GM18519 (cell line): Measurements from ENCODE around the gene TREM1.

Experiments used
- ATAC-seq: cut with Tn5 transposase; IDR thresholded peaks from one replicate; pipeline ENCODE4 v1.9.1; 2021; ENCODE audit warnings: mild to moderate bottlenecking, moderate library complexity; ENCODE audit not compliant: unreplicated experiment, low FRiP score

The TREM1 gene

DNA sequence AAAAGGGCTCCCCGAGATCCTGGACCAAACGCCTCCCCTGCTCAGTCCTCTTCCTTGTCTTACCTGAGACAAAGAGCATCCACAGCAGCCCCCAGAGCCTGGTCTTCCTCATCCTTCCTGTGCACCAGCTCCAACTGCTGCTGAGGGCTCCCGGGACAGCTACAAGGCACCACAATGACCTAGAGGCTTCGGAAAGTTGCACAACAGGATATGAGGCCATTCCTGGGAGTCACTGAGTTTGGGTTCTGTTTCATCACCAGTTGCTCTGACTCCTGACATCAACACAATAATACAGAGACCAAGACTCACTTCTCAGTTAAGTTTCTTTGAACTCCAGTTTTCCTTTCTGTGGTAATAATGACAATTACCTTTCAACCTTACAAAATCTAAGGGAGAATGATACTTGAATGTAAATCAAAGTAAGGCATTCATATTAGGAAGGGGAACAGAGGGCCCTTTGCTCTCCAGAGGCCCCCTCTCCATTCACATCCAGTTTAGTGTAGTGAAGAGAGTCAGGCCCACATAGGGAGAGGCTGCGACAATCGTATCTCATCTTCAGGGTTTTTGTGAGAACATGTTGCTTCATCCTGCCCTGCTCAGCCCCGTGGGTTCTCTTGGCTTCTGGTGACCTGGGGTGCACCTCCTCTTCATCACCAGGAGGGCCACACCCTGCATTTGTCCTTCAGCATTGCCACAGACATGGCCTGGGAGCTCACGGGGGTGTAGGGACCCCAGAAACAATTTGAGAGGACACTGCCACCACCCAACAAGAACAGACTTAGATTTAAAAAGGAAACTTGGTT is at the start of gene TREM1:
TSS of gene TREM1 (minus strand) at position 139 of the 803 bp plus-strand sequence. CDS start at position 112, 27 bp downstream.
- no peak for ATAC-seq

DNA sequence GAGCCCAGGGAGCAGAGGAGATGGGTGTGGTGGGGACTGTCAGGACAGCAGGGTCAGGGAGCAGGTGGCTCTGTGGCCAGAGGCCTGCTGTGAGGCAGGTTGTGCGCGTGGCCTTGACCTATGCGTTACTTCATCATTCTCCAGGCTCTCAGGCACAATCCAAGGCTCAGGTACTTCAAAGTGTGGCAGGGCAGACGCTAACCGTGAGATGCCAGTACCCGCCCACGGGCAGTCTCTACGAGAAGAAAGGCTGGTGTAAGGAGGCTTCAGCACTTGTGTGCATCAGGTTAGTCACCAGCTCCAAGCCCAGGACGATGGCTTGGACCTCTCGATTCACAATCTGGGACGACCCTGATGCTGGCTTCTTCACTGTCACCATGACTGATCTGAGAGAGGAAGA is 49.5 kb upstream of the TREM1 start:
- no peak for ATAC-seq

DNA sequence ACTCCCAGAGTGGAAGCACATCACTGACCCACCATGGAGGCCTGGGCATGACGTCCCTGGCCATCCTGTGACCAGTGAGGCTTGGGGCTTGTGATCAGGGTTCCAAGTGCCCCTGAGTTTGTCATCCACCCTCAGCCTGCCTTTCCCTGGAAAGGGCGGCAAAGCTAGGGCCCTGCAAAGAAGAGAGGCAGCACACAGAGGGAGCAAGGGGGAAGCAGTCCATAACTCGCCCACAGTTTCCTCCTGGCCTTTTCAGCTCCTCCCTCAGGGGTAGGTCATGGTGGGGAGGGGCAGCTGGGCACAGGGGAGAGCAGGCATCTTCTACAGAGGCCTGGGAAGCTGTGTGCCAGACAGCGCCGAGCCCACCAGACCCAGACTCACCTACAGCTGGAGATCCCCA is 48.8 kb upstream of the TREM1 start, which contains the start of gene NCR2:
TSS of gene NCR2 (plus strand) at position 313 of the 400 bp plus-strand sequence. CDS start 269 bp downstream, outside the sequence.
- no peak for ATAC-seq

DNA sequence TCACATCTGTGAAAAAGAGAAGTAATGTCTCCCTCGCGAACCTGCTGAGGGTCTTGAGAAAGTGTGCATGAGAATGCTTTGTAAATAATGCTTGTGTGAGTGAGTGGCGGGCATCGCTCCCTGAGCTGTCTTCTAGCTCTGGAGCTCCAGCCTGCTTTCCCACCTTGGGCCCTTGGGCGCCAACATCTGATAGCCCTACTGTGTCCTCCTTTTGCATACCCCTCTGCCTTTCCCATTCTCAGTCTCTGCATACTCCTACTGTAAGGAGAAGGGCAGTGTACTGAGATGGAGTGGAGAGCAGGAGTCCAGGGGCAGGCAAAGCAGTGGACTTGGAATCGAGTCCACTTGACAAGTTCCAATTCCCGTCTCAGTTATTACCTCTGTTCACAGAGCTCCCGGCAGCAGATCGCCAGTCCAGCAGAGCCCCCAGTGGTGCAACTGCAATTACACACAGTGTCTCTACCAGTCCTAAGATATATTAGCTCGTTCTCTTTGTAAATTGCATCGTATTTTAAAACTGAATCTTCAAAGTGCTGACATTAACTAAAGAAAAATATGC is 48.1 kb upstream of the TREM1 start:
- no peak for ATAC-seq

DNA sequence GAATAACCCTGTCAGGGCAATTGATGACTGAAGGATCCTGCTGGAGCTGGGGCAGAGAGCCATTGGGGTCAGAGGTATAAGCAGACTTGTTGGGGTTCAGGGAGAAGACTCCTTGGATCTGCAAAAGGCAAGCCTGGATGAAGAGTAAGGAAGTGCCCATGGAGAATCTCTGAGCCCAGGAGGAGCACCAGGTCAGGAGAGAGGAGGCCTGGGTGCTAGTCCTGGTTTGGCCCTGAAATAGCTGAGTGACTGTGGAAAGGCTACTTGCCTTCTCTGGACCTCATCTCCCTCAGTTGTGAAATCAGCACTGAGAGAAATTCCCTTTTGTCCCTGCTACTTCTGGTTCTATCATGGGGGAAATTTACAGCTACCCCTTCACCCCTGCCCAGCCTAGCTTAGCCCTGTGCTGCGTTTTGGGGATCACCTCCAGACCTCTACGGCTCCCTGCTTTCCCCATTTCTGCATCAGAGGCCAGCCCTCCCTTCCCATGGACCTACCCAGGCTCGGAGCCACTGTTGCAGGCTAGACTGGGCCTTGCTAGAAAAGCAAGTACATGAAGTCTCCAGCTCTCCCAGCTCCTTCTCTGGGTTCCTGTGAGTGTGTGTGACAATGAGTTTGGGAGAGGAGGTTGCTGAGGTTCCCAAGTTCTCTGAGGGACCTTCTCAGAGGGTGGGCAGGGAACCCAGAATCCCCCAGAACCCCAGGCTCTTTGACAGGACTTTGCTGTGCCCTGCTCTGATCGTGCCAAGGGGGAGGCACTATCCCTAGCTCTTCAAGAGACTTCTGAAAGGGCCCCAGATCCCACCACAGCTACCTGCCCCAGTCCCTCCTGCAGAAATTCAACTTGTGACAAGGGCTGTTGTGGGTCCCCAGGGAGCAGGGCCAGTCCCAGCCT is 46.6 kb upstream of the TREM1 start:
- ATAC-seq = no peak

DNA sequence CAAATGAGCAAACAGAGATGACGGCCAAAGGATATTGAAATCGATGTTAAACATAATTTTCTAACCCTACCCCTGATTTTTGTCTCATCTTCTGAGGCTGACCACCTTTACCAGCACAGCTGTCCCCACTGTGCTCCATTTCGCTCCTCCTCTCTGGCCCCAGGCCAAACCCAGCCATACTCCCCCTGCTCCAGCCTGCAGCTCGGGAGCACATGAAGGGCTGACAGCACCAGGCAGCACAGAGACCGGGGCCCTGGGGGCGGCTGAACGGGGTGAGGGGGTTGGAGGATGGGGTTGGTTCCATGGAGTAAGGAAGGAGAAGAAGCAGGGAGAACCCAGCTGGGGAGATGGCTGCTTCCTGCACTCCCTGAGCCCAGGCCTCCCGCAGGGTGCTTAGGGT is 45.8 kb upstream of the TREM1 start:
- ATAC-seq = no peak

DNA sequence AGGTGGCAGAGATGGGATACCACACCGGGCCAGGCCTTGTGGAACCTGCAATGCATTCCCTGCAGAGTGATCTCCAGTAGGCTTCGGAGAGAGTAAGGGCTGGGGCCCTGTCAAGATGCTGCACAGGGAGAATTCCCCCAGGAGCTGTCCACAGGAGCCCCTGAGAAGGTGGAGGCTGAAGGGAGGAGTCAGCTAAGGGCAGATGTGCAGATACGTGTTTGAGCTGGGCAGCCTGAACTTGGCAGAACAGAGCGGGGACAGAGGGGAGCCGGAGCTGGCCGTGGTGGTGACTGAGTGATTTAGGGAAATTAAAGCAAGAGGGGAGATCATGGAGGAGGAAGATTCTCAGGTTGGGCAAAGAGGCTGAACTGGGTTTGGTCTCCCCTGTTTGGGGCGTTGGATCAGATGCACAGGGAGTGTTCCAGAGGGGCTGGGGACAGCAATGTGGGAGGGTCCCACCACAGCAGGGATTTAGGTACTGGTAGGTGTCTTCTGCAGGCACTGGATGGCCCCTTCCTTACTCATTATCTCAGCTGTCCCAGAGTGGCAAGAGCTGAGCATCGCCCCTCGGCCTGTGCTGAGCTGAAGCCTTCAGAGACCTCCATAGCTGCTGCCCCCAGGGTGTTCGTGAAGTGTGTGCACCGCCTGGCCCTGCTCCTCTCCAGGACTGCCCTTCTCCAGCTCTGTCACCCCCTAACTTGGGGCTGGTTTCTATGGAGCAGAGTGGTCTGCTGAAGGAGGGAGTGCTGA is 45.1 kb upstream of the TREM1 start:
- no peak for ATAC-seq

DNA sequence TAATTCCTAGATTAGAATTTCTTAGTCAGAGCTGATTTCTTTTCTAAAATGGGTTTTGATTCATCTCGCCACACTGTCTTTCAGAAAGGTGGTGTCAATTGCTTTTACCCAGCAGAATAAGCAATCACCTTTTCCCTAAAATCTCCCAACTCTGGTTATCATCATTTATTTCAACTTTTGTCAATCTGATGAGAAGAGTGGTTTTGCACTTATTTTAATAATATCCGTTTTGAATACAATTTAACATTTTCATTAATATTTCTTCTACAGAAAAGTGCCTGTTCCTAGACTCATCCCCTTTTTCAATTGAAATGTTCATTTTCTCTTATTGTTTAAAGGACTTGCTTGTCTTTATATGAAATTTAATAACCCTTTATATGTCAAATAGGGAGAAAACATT is 40.7 kb upstream of the TREM1 start:
- ATAC-seq = no peak

DNA sequence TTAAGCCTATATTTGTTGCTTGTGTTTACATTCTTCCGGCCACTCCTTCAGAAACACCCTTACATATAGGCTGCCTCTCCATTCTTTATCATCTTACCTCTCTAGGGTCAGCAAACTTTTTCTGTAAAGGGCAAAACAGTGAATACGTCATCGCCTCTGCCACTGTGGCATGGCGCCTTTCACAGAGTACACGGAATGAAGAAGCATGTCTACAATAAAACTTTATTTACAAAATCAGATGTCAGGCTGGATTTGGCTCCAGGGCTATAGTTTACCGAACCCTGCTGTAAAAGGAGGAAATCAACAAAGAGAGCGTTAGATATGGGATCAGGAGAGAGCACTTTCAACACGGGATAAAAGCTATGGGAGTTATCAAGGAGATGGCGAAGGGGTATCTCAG is 39.6 kb upstream of the TREM1 start:
- ATAC-seq = no peak

DNA sequence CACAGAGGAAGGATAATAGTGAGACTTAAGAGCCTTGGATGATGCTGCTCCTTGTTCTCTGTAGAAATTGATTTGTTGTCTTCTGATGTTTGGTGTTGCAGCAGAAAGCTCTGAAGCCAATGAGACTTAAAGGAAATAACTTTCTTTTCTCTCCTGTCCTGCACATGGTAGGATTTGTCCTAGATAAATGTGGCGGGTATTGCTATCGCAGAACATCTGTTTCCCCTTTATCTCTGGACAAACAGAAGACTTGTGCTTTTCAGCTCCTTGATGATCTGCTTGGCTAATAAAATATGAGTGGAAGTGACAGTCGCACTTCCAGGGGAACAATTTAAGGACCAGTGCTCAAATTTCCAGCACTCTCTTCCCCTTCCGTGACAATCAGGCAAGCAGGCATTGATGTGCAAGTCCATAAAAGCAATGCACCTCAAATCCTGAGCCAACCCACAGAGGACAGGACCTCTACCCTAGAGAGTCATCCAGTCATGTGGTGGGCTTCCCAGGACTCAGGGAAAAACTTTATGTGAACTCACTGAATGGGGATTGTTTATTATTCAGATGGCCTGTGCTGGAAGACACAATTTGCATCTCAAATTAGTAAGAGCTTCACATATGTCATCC is 39.1 kb upstream of the TREM1 start:
- ATAC-seq = no peak

DNA sequence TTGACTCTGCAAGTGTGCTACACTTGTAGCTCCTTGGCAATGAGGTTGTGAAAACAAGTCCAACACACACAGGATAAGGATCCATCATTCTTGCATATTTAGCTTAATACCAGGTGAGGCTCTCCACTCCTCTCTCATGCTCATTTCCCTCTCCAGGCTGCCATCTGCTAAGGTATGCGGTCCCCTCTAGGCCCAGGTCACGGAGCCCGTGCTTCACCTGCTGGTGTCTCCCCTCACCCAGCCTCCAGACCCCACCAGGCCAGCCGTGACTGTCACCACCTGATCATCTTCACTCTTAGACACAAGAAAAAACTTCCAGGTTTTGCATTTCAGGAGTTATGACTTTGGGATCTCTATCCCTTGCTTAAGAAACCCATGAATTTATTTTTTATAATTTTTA is 34.7 kb upstream of the TREM1 start:
- no peak for ATAC-seq

DNA sequence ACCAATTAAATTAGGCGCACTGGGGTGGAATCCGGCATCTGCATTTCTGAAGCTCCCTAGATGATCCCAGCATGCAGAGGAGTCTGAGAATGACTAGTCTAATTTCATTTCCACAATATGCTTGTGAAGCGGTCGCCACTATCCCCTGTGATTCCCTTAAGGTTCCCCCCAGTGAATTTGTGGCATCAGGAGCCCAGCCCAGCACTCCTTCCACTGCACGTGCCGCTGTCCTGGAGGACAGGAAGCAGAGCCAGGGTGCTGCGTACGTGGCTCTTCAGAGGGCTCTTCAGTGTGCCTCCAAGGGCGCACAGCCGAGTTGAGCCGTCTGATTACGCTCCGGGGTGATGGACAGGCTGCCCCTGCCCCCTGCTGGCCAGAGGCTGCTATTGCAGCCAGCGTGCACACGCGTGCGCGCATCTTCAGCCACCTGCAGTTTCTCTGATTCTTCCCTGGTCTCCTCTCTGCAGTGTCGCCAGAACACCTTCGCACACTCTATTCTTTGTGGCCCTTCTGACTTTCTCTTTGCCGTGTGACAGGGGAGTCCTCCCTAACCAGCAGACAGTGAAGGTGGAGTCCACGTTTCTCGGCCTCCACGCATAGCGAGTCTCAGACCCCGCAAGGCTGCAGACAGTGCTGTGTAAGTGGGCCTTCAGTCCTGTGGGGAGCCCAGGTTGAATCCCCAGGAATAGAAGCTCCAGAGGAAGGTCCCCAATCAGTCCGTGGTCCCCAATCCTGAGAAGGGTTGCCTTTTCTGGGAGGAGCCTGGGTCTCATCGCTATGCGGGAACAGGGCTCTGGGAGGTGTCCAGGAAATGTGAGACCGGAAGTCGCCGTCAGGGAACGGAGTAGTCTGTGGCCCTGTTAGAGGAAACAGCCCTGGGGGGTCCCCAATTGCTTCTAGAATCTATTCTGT is 32.4 kb upstream of the TREM1 start:
- peak; percentile 53 for ATAC-seq

DNA sequence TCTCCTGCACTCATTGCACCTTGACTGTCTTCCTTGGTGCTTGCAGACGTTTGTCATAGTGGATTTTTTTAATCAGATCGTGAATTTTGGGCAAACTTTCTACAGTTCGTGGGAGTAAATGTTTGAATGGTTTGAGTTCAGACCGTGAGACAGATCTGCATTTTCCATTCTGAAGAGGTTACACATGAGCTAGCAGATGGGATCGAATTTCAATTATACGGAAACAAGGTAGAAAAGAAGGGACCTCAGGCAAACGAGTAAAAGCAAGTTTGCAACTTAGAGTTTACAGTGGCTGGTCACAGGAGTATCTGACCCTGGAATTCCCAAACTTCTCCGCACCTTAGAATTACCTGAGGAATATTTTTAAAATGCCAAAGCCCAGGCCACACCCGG is 31.8 kb upstream of the TREM1 start:
- ATAC-seq = no peak

DNA sequence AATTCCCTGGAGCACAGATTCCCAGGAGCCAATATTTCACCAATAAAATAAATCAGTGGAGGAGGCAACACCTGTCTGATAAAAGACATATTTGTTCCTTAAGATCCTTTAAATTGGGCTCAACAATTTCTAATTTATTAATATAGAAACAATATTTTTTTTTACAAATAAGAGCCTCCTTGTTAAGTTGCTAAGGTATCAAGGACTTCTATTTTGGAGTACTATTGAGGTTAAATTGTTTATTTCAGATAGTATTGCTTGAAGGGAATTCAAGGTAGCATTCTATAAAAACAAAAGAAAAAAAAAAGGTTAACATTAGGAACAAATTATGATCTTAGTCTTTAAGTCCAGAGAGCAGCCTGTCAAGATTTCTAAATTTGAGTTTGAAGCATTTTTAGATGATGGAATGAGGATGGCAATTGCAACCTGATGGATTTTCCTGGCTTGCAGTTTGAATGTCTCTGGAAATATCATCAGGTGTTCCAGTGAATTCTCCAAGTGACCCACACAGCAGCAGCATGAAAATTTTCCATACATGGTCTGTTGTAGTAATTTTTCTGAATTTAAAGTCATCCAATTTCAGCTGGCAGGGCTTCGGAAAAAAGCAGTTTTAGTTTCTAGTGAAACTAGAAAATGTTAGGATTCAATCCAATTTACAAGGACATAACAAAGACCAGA is 29.6 kb upstream of the TREM1 start:
- ATAC-seq = no peak

DNA sequence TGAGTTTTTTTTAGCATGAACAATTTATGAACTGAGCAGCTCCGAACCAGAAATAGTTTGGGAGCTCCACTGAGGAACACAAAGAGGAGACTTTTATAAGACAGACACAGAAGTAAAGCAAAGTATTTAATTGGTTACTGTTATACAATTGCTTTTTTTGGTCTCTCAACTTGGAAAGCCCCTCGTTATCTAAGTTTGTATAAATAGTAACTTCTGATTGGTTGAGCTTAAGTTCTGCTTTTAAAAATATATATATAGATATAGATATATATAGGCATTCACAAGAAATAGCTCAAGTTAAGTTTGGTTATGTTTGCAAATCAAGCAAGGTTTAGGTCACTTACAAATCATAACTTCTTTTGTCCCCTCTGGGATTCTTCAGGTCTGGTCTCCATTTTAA is 28.7 kb upstream of the TREM1 start:
- no peak for ATAC-seq

DNA sequence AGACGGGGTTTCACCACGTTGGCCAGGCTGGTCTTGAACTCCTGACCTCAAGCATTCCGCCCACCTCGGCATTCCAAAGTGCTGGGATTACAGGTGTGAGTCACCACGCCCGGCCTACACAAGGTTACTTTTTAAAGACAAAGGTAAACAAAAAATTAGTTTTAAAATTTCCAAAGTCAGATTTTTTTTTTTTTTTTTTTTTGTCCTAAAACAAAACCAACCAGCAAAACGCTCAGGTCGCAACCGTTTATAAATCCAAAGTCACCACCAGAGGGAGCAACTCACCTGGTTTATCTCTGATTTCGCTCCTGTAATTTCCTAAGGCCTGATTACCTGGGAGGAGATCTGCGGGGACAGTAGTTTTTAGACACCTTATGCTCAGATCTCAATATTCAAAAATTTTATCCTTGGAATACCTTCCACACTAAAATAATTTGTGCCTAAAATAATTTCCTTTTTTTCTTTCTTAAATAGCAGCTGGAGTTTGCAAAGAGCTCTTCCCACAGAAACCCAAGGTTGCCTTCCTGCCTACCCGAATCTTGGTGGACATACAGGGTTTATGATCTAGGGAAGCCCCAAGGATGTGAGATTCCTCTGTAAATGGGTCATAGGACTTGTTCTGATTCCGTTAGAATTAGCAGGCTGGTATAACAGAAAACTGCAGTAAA is 19.8 kb upstream of the TREM1 start:
- ATAC-seq = no peak

DNA sequence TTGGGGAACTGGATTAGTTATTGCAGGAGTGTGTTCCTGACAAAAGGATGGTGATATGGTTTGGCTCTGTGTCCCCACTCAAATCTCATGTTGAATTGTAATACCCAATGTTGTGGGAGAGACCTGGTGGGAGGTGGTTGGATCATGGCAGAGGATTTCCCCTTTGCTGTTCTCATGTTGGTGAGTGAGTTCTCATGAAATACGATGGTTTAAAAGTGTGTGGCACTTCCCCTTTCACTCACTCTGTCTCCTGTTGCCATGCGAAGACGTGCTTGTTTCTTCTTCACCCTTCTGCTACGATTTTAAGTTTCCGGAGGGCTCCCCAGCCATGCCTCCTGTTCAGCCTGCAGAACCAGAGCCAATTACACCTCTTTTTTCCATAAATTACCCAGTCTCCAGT is 16.2 kb upstream of the TREM1 start:
- ATAC-seq = no peak
